Omental fat pad (tissue), 4 donors: Measurements from ENCODE around the gene PITX3. TPM values are rescaled to one million over a fixed set of nuclear protein-coding genes. Genes with fewer than 3 reads are reported as not detected.
"Not testable (repeated sequence)": the region's sequence is repeated elsewhere in the genome, so short reads cannot be mapped to it uniquely, and the experiment has no call there.

Experiments used
- ATAC-seq: fragments of 150-250 bp; one replicate; pipeline ENCODE4 v1.9.1; 2016; ENCODE audit warnings: mild to moderate bottlenecking, moderate library complexity; ENCODE audit not compliant: low FRiP score
- DNase-seq: peaks from one replicate; pipeline ENCODE4 v3.0.0-alpha.2; 2019; ENCODE audit warnings: low spot score
- CTCF ChIP-seq, 3 donors: fragments of 450-650 bp; IDR thresholded peaks; one replicate each; pipeline ENCODE4 v1.5.1; 2016 to 2017; ENCODE audit warnings: antibody characterized with exemption in 3 of 3, mild to moderate bottlenecking in 3 of 3, moderate library complexity in 2 of 3
- total RNA-seq, 4 donors: library from RNA; depleted of rRNA; stranded (reverse); fragments of >200 nt; gene quantifications; one replicate each; pipeline ENCODE4 v1.1.0, GENCODE V29; 2016

PITX3 gene
- total RNA-seq, 4 donors from 2014 or later: 0.36 to 0.37 TPM; not detected in 2

DNA sequence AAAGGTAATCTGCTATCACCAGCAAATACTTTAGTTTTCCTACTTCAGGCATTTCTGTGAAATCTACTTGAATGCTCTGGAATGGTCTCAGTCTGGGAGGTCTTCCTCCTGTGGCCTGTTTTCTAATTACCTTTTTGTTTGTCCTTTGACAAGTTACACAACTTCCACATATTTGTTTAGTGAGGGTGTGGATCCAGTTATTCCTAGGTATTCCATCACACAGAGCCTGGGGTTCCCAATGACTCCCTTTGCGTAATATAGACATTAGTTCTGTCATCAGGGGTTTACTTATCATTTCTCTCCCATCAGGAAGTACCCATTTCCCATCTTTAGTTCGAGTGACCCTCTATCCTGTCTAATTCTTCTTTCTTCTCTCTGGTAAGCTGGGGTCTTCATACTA, 43.3 kb downstream of the PITX3 start:
- no peak for DNase-seq
- TF ChIP-seq CTCF (IDR thresholded peaks at IDR 0.05): no peak
- ATAC-seq: no peak

GRCh38 chr10:102196893-102197292, 44.4 kb downstream of the PITX3 start:
- no peak for TF ChIP-seq CTCF (IDR thresholded peaks at IDR 0.05)
- DNase-seq (no peak), ATAC-seq (no peak)

GRCh38 chr10:102195296-102195870, 45.9 kb downstream of the PITX3 start:
- no peak for ATAC-seq
- DNase-seq: no peak

DNA sequence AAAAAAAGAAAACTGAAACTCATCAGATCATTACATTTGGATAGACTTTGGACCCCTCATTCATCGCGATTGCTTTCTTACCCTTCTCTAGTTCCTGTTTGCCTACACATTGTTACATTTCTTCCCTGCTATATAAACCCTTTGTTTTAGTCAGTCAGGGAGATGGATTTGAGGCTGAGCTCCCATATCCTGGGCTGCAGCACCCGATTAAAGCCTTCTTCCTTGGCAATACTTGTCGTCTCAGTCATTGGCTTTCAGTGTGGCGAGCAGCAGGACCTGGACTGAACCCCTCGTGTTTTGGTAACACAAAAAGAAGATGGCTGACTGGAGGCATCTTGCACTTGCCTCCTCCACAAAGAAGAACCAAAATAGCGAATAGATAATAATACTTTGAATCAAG, 49.4 kb downstream of the PITX3 start:
- no peak for TF ChIP-seq CTCF (IDR thresholded peaks at IDR 0.05)
- DNase-seq (no peak), ATAC-seq (no peak)

More at GRCh38 chr10:102195296-102195870, 45.9 kb downstream of the PITX3 start:
- no peak for TF ChIP-seq CTCF (IDR thresholded peaks at IDR 0.05)

DNA sequence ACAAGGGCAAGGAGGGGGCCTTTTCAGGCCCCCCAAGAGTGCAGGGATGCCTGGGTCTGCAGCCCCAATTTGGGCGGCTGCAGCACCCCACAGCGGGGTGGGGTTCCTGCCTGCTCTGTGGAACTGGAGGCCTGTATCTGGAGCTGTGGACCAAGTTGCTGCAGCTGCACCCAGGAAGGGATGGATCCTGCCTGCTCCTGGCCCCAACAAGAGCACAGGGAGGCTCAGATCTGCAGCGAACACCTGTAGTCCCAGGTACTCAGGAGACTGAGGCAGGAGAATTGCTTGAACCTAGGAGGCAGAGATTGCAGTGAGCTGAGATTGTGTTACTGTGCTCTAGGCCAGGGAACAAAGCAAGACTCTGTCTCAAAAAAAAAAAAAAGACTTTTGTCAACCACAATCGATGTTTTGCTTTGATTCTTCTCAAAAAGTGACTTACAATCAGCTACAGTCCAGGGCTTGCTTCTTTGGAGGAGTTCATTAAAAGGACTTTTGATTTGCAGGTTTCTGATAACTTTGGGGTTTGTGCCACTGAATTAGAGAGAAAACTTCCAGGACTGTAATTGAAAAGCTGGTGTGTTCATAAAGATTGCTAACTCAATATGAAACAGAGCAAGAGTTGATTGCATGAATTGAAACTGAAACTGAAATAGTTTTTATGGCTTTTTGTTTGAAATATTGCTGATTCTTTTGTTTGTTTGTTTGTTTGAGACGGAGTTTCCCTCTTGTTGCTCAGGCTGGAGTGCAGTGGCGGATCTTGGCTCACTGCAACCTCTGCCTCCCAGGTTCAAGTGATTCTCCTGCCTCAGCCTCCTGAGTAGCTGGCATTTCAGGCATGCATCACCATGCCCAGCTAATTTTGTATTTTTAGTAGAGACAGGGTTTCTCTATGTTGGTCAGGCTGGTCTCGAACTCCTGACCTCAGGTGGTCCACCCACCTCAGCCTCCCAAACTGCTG, 52.1 kb downstream of the PITX3 start:
- not testable (repeated sequence) for ATAC-seq, DNase-seq

DNA sequence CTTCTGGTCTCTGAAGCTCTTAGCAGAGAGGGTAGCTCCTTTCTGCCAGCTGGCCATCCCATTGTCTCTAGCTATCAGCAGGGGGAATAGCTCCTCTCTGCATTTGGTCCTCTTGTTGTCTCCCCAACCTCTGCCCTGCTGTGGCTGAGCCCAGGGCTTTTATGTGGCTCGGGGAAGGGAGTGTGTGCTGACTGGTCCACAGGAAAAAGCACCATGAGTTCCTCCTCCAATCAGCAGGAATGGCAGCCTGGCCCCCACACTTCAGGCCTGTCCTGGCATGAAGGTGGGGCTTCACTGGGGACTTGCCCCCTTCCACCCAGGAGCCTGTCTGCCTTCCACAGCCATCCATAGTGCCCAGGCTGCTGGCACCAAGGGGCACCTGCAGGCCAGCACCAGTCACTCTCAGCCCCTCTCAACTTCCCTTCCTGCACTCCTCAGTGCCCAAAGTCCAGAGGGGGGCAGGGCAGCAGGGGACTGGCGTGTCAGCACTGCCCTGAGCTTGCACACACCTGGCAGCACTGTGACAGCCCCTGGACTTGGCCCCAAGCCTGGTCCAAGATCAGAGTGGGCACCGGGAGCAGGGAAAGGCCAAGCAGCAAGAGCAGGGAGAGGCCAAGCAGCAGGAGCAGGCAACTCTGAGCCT, 52.9 kb downstream of the PITX3 start:
- ATAC-seq: peak; percentile 28
- no peak for DNase-seq

More for the DNA sequence above, 52.9 kb downstream of the PITX3 start:
- no peak for TF ChIP-seq CTCF (IDR thresholded peaks at IDR 0.05)
